ENCODE results near the gene AGER.

The AGER gene

DNA sequence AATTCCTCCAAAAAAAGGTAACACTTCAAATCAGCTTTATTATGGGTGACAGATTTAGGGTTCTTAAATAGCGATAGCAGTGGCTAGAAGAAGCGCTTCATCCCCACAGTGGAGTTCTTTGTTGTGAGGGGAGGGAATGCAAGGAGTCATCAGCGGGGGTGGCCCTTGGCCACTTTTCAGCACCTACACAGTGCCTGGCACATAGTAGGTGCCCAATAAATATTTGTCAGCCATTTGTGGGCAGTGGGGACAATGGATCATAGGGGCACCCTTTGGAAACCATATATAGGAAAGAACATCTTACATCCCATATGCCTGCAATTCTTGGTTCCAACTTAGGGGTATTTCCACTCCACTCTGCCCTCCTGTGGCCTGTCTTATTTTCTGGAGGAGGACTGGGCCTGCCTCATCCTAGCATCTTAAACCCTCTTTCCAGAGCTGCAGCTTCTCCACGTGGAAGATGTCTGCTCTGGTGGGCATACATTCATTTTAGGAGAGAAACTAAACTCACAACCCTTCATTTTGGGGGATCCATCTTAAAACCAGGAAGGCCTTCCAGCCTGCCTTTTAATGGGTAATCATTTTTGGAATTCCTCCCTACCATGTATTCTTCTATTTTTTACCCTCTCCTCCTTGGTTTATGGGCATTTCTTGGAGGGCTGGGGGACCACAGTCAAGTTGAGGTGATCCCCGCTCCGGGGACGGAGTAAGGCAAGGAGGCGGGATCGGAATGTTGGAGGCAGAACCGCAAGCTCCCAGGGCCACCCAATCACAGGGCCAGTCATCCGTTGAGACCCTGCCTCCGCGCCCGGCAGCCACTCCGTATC is 11.0 kb upstream of the AGER start (continued):
- TF ChIP-seq, protein P1, sequence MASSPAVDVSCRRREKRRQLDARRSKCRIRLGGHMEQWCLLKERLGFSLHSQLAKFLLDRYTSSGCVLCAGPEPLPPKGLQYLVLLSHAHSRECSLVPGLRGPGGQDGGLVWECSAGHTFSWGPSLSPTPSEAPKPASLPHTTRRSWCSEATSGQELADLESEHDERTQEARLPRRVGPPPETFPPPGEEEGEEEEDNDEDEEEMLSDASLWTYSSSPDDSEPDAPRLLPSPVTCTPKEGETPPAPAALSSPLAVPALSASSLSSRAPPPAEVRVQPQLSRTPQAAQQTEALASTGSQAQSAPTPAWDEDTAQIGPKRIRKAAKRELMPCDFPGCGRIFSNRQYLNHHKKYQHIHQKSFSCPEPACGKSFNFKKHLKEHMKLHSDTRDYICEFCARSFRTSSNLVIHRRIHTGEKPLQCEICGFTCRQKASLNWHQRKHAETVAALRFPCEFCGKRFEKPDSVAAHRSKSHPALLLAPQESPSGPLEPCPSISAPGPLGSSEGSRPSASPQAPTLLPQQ (tag by site-specific recombination; IDR thresholded peaks at IDR 0.05), result peak; percentile 10; the same call in 1 of the 2 replicates
- TF ChIP-seq HOXD13 (CRISPR knock-in tag; IDR thresholded peaks at IDR 0.05; ENCODE audit: borderline replicate concordance), result no peak
- TF ChIP-seq, protein P2, sequence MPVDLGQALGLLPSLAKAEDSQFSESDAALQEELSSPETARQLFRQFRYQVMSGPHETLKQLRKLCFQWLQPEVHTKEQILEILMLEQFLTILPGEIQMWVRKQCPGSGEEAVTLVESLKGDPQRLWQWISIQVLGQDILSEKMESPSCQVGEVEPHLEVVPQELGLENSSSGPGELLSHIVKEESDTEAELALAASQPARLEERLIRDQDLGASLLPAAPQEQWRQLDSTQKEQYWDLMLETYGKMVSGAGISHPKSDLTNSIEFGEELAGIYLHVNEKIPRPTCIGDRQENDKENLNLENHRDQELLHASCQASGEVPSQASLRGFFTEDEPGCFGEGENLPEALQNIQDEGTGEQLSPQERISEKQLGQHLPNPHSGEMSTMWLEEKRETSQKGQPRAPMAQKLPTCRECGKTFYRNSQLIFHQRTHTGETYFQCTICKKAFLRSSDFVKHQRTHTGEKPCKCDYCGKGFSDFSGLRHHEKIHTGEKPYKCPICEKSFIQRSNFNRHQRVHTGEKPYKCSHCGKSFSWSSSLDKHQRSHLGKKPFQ (tag by site-specific recombination; IDR thresholded peaks at IDR 0.05), result no peak
- no peak for TF ChIP-seq GFI1B (tag by site-specific recombination; IDR thresholded peaks at IDR 0.05)
- no peak for TF ChIP-seq BCL11B (tag by site-specific recombination; IDR thresholded peaks at IDR 0.05; ENCODE audit: low read depth)
- TF ChIP-seq ZNF785 (tag by site-specific recombination; IDR thresholded peaks at IDR 0.05), result no peak
- TF ChIP-seq ZNF10 (tag by site-specific recombination; IDR thresholded peaks at IDR 0.05), result no peak
- TF ChIP-seq, protein P3, sequence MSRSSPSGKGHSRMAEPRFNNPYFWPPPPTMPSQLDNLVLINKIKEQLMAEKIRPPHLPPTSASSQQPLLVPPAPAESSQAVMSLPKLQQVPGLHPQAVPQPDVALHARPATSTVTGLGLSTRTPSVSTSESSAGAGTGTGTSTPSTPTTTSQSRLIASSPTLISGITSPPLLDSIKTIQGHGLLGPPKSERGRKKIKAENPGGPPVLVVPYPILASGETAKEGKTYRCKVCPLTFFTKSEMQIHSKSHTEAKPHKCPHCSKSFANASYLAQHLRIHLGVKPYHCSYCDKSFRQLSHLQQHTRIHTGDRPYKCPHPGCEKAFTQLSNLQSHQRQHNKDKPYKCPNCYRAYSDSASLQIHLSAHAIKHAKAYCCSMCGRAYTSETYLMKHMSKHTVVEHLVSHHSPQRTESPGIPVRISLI (tag by site-specific recombination; IDR thresholded peaks at IDR 0.05), result no peak
- no peak for TF ChIP-seq ZNF658 (tag by site-specific recombination; IDR thresholded peaks at IDR 0.05)
- TF ChIP-seq HOXC10 (CRISPR knock-in tag; IDR thresholded peaks at IDR 0.05), result no peak
- TF ChIP-seq ZNF791 (tag by site-specific recombination; IDR thresholded peaks at IDR 0.05), result no peak
- no peak for TF ChIP-seq ZNF707 (tag by site-specific recombination; IDR thresholded peaks at IDR 0.05)
- TF ChIP-seq ZNF768 (tag by site-specific recombination; IDR thresholded peaks at IDR 0.05), result no peak
- TF ChIP-seq, protein P4, sequence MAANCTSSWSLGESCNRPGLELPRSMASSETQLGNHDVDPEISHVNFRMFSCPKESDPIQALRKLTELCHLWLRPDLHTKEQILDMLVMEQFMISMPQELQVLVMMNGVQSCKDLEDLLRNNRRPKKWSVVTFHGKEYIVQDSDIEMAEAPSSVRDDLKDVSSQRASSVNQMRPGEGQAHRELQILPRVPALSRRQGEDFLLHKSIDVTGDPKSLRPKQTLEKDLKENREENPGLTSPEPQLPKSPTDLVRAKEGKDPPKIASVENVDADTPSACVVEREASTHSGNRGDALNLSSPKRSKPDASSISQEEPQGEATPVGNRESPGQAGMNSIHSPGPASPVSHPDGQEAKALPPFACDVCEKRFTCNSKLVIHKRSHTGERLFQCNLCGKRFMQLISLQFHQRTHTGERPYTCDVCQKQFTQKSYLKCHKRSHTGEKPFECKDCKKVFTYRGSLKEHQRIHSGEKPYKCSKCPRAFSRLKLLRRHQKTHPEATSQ (tag by site-specific recombination; IDR thresholded peaks at IDR 0.05), result no peak
- TF ChIP-seq OVOL3 (tag by site-specific recombination; IDR thresholded peaks at IDR 0.05), result no peak
- no peak for TF ChIP-seq SP2 (tag by site-specific recombination; IDR thresholded peaks at IDR 0.05)
- no peak for TF ChIP-seq ZNF223 (tag by site-specific recombination; IDR thresholded peaks at IDR 0.05)
- peak; percentile 61; the same call in 1 of the 2 replicates for TF ChIP-seq ZFP69B (tag by site-specific recombination; IDR thresholded peaks at IDR 0.05)
- TF ChIP-seq ZNF660 (tag by site-specific recombination; IDR thresholded peaks at IDR 0.05), result peak; percentile 38; the same call in 1 of the 2 replicates
- TF ChIP-seq, protein P5, sequence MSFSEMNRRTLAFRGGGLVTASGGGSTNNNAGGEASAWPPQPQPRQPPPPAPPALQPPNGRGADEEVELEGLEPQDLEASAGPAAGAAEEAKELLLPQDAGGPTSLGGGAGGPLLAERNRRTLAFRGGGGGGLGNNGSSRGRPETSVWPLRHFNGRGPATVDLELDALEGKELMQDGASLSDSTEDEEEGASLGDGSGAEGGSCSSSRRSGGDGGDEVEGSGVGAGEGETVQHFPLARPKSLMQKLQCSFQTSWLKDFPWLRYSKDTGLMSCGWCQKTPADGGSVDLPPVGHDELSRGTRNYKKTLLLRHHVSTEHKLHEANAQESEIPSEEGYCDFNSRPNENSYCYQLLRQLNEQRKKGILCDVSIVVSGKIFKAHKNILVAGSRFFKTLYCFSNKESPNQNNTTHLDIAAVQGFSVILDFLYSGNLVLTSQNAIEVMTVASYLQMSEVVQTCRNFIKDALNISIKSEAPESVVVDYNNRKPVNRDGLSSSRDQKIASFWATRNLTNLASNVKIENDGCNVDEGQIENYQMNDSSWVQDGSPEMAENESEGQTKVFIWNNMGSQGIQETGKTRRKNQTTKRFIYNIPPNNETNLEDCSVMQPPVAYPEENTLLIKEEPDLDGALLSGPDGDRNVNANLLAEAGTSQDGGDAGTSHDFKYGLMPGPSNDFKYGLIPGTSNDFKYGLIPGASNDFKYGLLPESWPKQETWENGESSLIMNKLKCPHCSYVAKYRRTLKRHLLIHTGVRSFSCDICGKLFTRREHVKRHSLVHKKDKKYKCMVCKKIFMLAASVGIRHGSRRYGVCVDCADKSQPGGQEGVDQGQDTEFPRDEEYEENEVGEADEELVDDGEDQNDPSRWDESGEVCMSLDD (tag by site-specific recombination; IDR thresholded peaks at IDR 0.05), result peak; percentile 86
- peak; percentile 77 for TF ChIP-seq ZNF394 (tag by site-specific recombination; IDR thresholded peaks at IDR 0.05; ENCODE audit: borderline replicate concordance)
- no peak for TF ChIP-seq ZNF112 (tag by site-specific recombination; IDR thresholded peaks at IDR 0.05)
- TF ChIP-seq ZNF830 (tag by site-specific recombination; IDR thresholded peaks at IDR 0.05; ENCODE audit: low read depth), result no peak
- TF ChIP-seq ZNF501 (tag by site-specific recombination; IDR thresholded peaks at IDR 0.05), result no peak
- TF ChIP-seq ZNF350 (tag by site-specific recombination; IDR thresholded peaks at IDR 0.05), result no peak
- TF ChIP-seq, protein P6, sequence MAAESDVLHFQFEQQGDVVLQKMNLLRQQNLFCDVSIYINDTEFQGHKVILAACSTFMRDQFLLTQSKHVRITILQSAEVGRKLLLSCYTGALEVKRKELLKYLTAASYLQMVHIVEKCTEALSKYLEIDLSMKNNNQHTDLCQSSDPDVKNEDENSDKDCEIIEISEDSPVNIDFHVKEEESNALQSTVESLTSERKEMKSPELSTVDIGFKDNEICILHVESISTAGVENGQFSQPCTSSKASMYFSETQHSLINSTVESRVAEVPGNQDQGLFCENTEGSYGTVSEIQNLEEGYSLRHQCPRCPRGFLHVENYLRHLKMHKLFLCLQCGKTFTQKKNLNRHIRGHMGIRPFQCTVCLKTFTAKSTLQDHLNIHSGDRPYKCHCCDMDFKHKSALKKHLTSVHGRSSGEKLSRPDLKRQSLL (tag by site-specific recombination; IDR thresholded peaks at IDR 0.05), result no peak
- TF ChIP-seq ZNF510 (tag by site-specific recombination; IDR thresholded peaks at IDR 0.05; ENCODE audit: insufficient replicate concordance), result no peak
- no peak for TF ChIP-seq ZNF341 (tag by site-specific recombination; IDR thresholded peaks at IDR 0.05; ENCODE audit: low read depth)
- TF ChIP-seq, protein P7, sequence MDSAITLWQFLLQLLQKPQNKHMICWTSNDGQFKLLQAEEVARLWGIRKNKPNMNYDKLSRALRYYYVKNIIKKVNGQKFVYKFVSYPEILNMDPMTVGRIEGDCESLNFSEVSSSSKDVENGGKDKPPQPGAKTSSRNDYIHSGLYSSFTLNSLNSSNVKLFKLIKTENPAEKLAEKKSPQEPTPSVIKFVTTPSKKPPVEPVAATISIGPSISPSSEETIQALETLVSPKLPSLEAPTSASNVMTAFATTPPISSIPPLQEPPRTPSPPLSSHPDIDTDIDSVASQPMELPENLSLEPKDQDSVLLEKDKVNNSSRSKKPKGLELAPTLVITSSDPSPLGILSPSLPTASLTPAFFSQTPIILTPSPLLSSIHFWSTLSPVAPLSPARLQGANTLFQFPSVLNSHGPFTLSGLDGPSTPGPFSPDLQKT (IDR thresholded peaks at IDR 0.05; ENCODE audit: borderline replicate concordance, low read depth, low read length), result no peak
- TF ChIP-seq ZNF571 (tag by site-specific recombination; IDR thresholded peaks at IDR 0.05), result no peak
